AG04449 (cell line): ENCODE measurements around the gene MMP7.

Source experiments
- CTCF ChIA-PET: fragments of 350-600 bp; formaldehyde crosslinking; extraction: SDS; loops from one replicate; lab custom pipeline; 2021; ENCODE audit warnings: antibody characterized with exemption; lab: Yijun Ruan, JAX
- POLR2A ChIA-PET: fragments of 400-600, 350-600 bp; formaldehyde crosslinking; extraction: SDS; loops from one replicate; lab custom pipeline; 2020; ENCODE audit warnings: antibody characterized with exemption, inconsistent platforms; lab: Yijun Ruan, JAX
- DNase-seq: peaks from one replicate; pipeline ENCODE4 v3.0.0-alpha.2; 2010; ENCODE audit warnings: low read depth, low spot score
- H3K4me3 ChIP-seq: 2 replicates; pipeline ENCODE4 v1.5.1; 2011; ENCODE audit warnings: low read depth, mild to moderate bottlenecking, control low read depth, low read length
- TF ChIP-seq, protein P1 (sequence below): IDR thresholded peaks from one replicate; pipeline ENCODE4 v1.5.1; 2011; ENCODE audit warnings: mild to moderate bottlenecking, moderate library complexity, low read length, control low read depth, inconsistent platforms; ENCODE audit not compliant: insufficient read depth; ENCODE audit errors: missing control alignments

Gene MMP7

DNA sequence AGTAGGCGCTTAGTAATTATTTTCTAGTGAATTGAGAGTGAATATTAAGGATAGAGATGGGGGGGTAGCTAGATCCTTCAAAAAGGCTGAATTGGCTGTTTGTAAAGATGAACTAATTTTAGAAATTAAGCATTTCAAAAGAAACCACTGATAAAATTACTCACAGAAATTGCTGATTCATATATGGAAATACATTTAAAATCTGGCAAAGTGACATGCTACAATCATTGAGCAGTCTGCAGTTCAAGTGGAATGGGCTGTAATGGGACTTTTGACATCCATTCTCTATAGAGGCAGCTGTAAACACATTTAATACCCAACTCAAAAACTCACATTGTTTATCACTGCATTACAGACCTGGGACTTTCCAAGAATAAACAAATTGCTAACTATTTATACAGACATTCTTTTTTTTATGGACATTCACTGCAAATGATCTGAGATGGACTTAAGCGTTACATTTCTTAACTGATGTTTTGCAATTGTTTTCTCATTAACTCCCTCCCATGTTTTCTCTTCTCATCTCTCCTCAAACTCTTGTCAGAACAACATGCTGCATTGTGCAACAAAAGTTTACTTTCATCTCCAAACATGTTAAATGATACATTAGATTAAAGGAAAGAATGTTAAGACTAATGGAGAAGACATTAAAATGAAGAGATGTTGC lies 42.1 kb upstream of the MMP7 start:
- TF ChIP-seq, protein P1, sequence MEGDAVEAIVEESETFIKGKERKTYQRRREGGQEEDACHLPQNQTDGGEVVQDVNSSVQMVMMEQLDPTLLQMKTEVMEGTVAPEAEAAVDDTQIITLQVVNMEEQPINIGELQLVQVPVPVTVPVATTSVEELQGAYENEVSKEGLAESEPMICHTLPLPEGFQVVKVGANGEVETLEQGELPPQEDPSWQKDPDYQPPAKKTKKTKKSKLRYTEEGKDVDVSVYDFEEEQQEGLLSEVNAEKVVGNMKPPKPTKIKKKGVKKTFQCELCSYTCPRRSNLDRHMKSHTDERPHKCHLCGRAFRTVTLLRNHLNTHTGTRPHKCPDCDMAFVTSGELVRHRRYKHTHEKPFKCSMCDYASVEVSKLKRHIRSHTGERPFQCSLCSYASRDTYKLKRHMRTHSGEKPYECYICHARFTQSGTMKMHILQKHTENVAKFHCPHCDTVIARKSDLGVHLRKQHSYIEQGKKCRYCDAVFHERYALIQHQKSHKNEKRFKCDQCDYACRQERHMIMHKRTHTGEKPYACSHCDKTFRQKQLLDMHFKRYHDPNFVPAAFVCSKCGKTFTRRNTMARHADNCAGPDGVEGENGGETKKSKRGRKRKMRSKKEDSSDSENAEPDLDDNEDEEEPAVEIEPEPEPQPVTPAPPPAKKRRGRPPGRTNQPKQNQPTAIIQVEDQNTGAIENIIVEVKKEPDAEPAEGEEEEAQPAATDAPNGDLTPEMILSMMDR: no peak
- ChIA-PET CTCF (interaction anchor here (0.6 to 1.0 kb wide), 2 partner anchors 19 to 20 kb away, joined by 3 read pairs; no protein-coding TSS in a partner anchor), POLR2A (no interaction called here)
- DNase-seq: no peak
- no peak overlapping the region for H3K4me3 ChIP-seq

DNA sequence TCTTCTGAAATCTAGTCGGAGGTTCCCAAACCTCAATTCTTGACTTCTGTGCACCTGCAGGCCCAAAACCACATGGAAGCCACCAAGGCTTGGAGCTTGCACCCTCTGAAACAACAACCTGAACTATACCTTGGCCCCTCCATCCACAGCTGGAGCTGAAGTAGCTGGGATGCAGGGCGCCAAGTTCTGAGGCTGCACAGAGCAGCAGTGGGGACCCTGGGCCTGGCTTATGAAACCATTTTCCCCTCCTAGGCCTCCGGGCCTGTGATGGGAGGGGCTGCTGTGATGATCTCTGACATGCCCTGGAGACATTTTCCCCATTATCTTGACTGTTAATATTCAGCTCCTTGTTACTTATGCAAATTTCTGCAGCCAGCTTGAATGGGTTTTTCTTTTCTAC lies 38.3 kb upstream of the MMP7 start:
- POLR2A ChIA-PET: no interaction called here
- DNase-seq: no peak
- TF ChIP-seq, protein P1: no peak
- CTCF ChIA-PET: no interaction called here
- H3K4me3 ChIP-seq: no peak overlapping the region

DNA sequence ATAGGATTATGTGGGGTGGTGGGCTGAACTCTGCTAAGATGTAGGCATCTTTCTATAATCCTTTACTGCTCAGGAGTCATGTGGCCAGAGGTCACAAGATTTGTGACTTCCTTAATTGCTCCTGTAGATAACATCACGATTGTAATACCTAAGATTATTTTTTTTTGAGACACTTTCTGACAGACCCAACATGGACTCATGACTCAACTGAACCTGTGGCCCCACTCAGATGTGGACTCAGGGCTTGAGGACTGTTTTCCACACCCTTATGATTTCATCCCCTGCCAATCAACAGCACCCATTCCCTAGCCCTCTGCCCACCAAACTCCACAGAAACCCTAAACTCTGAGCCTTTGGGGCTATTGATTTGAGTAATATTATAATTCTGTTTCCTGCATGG lies 35.6 kb upstream of the MMP7 start:
- TF ChIP-seq, protein P1: no peak
- ChIA-PET CTCF (no interaction called here), POLR2A (no interaction called here)
- H3K4me3 ChIP-seq: no peak overlapping the region
- DNase-seq: no peak

DNA sequence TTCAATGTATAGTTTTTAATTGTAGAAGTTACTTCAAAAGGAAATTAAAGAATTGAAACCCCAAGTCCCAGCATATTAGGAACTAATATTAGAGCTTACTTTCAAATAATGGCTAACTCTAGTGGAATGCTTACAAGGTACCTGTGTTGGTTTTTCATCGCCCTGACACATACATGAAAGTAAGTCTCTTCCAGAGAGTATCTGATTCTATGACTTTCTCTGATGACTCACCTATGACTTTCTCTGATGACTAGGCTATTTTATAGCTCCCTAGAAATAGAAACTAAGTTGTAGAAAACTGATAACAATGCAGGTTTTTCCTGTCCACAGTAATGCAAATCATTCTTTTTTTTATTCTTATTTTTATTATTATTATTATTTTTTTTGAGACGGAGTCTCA lies 33.6 kb upstream of the MMP7 start:
- ChIA-PET CTCF (interaction anchor here (0.6 to 1.4 kb wide), 4 partner anchors 10 to 34 kb away, joined by 3 to 4 read pairs (median 3); no protein-coding TSS in a partner anchor), POLR2A (no interaction called here)
- TF ChIP-seq, protein P1: no peak
- no peak overlapping the region for H3K4me3 ChIP-seq
- DNase-seq: peak; percentile 14

DNA sequence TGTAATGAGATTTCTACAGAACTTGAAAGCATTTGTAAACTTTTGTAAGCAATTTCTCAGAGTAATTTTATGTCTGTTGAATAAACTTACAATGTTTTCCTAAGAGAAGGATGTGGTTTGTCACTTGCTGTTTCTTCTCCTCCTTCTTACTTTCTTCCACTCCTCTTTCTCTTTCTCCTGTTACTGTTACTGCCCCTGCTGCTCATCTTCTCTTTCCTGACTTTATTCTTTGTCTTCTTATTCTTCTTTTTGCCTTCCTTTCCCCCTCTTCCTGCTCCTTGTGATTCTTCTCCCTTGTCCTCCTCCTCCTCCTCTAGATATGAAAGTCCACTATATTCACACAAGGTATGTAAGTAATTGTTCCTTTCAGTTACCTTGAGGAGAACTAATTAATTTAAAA lies 31.1 kb upstream of the MMP7 start:
- ChIA-PET POLR2A (no interaction called here), CTCF (no interaction called here)
- H3K4me3 ChIP-seq: no peak overlapping the region
- TF ChIP-seq, protein P1: no peak
- no peak for DNase-seq

DNA sequence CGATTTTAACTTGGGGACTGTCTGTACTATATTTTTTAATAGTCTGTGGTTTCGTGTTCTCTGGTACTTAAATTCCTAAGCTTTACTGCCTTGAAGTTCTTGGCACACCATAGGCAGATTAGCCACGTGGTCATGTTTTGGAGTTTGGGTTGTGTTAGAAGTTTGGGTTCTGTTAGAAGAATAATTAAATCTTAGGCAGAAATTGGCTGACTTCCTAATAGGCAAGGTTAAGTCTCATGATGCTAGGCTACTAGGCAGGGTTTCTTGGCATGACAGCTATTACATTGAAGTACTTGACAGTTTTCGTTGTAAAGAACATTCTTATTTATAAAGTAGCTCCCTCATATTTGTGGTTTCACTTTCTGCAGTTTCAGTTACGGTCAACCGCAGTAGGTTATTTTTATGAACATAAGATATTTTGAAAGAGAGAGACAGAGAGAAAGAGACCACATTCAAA lies 30.0 kb upstream of the MMP7 start:
- peak; percentile 12 for DNase-seq
- ChIA-PET POLR2A (no interaction called here), CTCF (no interaction called here)
- TF ChIP-seq, protein P1: no peak
- H3K4me3 ChIP-seq: peak overlapping the region; percentile 25
